Ammon's horn (tissue), 1 donor: ENCODE data around the gene CNTNAP2.

ENCODE experiments used
- DNase-seq: peaks from one replicate; pipeline ENCODE4 v3.0.0-alpha.2; 2016; ENCODE audit warnings: low spot score

The CNTNAP2 gene

DNA sequence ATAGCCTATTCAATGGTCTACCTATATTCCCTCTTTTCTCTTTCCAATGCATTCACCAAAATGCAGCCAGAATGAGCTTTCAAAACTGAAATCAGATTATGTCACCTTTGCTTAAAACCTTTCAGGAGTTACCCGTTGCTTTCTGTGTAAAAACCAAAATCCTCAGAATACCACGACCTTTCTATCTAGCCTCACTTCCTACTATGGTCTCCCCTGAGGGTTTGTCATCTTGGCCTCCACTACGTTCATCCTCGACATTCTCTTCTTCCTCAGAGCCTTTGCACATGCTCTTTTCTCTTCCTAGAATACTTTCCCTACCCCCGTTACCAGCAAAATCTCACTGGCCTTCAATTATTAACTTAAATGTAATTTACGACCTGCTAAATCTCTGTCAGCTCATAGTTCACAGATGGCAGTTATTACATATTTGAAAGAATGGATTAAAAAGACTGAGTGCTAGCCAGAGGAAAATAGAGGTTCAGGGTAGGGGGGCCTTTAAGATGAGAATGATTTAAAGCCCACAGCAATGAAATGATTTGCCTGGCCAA is 2093.1 kb downstream of the CNTNAP2 start:
- DNase-seq, result no peak

- no peak for DNase-seq
Measured at GRCh38 chr7:148210804-148211325, 2094.3 kb downstream of the CNTNAP2 start.

- no peak for DNase-seq
Measured at GRCh38 chr7:148211740-148212151, 2095.1 kb downstream of the CNTNAP2 start.

DNA sequence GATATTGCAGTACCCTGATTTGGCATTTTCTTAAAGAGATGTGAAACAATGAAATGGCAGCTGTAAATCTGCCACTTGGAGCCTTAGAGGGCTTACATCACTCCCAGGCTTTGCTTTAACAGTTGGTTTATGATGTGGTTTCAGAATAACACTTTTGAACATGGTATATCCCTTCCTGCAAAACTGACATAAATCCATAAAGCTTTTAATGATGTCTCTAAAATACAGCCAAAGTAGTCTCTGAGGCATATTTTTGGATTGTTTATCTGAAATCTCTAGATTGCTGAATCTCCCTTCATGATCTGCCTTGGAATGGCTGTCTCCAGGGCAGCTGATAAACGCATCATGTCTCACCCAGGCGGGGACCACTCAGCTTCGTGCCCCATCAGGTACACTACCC is 2096.1 kb downstream of the CNTNAP2 start:
- DNase-seq, result no peak

DNA sequence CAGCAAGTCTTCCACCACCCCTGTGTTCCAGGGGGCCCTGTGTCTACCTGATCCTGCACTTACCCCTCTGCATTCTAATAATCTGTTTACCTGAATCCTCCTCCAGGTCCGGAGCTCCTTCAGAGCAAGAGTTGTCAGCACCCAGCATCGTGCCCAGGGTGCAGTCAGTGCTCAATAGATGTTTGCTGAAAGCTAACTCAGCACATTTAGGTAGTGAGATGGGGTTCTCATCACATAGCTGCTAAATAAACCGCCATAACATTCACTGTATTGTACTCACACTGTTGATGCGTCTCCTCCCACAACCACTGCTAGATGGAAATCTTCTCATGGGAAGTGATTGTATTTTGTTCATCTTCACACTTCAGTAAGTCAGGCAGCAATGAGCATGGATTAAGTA is 2097.5 kb downstream of the CNTNAP2 start:
- DNase-seq, result no peak

GRCh38 chr7:148218603-148219002 is 2102.0 kb downstream of the CNTNAP2 start:
- DNase-seq, result no peak

- no peak for DNase-seq
Measured at GRCh38 chr7:148222721-148223120, 2106.1 kb downstream of the CNTNAP2 start.

DNA sequence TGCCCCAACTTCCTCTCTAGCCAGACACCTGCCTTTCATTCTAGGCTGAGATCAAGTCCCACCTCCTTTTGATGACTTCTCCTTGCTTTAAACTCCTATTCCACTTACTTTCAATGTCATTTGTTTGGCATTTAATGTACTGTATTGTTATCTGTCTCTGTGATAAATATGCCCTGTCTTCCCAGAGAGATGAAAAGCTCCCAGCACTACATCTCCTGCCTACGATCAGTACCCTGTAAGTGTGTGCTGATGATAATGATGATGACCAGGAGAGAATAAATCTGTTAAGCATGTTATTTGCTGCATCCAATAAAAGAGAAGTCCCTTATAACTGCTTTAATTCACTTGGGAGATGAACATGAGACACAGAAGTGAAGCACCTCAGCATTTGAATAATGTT is 2106.6 kb downstream of the CNTNAP2 start:
- no peak for DNase-seq

GRCh38 chr7:148223738-148224137 is 2107.1 kb downstream of the CNTNAP2 start:
- DNase-seq, result no peak

- no peak for DNase-seq
Measured at GRCh38 chr7:148230296-148230695, 2113.7 kb downstream of the CNTNAP2 start.

GRCh38 chr7:148230883-148231282 is 2114.3 kb downstream of the CNTNAP2 start:
- no peak for DNase-seq

GRCh38 chr7:148232784-148233183 is 2116.2 kb downstream of the CNTNAP2 start:
- no peak for DNase-seq

DNA sequence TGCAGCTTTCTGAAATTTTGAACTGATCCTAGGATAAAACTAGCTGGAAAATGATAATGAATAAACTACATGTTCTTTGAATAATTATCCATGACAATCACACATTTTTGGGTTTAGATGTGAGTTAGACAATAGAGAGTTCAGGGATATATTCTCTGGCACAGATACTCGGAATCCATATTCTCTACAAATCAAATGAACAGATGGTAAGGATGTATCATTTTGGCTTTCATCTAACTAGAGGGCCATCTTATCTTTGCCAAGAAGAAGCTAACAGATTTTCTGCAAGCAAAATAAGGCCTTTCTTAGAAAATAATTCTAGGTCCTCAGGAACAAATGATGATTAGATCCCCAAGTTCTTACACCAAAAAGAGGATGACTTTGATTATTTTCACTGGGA is 2118.1 kb downstream of the CNTNAP2 start:
- no peak for DNase-seq

GRCh38 chr7:148238761-148239325 is 2122.2 kb downstream of the CNTNAP2 start:
- no peak for DNase-seq

GRCh38 chr7:148241700-148242293 is 2125.2 kb downstream of the CNTNAP2 start:
- DNase-seq, result no peak

GRCh38 chr7:148242294-148242821 is 2125.8 kb downstream of the CNTNAP2 start:
- peak; percentile 77 for DNase-seq

GRCh38 chr7:148245381-148245780 is 2128.8 kb downstream of the CNTNAP2 start:
- no peak for DNase-seq

DNA sequence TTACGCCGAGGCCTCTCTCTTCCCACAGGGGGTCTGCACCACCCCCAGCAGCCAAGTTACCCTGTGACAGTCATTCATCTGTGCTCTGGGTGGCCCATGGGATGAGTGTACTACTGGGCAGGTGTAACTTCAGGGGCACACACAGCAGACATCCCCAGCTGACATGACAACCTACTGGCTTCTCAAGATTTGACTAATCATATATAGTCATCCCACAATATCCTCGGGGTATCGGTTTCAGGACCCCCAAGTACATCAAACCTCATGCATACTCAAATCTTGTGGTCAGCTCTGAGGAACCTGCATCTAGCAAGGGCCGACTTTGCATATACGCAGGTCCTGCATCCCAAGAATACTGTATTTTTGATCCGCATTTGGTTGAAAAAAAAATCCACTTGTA is 2137.0 kb downstream of the CNTNAP2 start:
- DNase-seq, result no peak

DNA sequence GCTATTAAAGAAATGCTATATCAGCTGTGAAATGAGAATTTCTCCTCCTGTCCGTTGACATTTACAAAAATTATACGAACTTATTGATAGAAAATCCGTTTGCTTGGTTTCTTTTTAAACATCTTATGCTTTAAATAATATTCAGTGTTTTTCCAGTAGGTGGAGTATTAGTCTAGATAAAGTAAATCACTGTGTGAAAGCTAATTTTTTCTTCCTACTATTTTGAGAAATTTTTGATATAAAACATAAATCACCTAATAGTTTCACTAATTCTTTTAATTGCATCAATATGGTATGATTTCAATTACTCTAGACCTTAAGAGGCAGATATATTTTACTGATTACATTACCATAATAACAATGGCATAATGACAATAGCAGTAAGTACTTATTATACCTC is 2138.7 kb downstream of the CNTNAP2 start:
- DNase-seq, result no peak

DNA sequence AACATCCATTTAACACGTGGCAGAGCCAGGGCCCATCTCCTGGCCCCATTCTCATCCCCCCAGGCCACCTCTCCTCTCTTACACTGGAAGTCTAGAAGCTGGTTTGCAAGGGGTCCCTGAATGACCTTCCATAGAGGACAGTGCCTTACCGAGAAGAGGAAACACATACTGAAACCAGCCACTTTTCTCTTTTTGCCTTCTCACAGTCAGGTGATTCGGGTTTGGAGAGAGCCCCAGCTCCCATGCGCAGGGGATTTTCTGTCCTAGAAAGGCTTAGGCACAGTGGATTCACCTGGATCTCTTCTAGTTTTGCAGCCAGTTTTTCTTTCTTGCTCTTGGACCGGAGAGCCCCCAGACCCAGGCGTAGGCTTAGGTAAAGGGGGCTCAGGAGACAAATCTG is 2139.8 kb downstream of the CNTNAP2 start:
- no peak for DNase-seq

DNA sequence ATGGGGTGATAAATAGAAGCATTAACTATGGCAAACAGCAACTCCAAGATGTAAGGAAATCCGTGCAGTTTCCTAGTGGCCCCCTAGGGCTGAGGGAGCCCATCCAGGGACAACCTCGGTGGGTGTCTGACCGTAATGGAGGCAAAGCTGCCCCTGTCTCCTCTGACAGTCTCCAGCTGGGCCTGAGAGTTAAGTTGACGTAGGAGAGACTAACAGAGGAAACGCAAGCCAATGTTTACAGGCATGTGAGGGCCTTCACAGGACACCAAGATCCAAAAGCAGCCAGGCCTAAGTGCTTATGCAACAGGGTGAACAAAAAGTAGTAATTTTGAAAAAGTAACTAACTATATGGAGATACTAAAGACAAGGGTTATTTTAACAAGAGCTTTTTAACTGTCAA is 2144.0 kb downstream of the CNTNAP2 start:
- DNase-seq, result no peak

GRCh38 chr7:148261523-148261922 is 2144.9 kb downstream of the CNTNAP2 start:
- no peak for DNase-seq

GRCh38 chr7:148261996-148262688 is 2145.5 kb downstream of the CNTNAP2 start:
- DNase-seq, result peak; percentile 36
